ENCODE results near the gene HOXA1.

HOXA1 gene

DNA sequence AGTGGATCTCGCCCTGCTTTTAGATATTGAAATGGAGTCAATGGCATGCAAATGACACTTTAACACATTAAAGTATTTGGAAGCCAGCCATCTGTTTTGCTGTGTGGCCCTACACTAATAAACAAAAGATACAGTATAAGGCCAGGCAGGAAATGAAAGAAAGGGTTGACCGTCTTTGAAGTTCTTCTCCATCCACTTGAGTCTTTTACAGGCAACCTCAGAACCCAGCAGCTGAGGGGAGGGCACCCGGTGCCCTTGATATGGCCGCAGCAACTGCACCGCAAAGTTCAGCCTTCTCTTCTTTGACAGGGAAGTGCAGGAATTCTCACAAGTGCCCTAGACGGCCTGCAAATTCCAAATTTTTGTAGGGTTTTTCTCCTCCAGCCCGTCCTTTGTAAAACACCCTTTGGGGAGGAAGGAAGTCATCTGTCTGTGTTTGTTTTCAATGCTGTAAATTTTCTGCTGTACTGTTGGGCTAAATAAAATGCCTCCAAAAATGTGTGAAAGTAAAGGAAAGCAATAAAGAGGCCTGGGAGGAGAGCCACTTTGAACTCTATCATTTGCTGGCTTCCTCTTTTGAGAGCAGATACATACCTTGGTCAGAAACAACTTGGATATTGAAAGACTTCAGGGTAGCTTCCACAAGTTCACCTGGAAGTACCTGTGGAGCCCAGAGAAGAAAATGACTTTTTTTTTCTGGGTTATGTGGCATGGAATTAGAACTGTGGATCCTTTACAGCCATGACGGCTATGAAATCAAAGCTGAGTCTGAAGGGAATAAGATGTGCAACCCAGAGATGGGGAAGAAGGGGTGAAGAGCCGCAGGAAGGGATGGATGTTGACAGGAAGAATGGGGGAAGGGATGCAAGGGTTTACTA, 3.6 kb downstream of the HOXA1 start:
- Histone ChIP-seq H3K9ac (ENCODE audit: low read depth, low read length) (no peak overlapping the region), H3K9me3 (ENCODE audit: insufficient read depth, low read length, severe bottlenecking) (no peaks in the 10 kb centered on the region), H3K36me3 (ENCODE audit: insufficient read depth, low read length) (no peaks in the 10 kb centered on the region), H3K4me1 (ENCODE audit: insufficient read depth, low read length) (no peaks in the 10 kb centered on the region), H3K4me3 (ENCODE audit: low read depth in 1 of 2, low read length in 2 of 2) (no peak overlapping the region), H2AFZ (ENCODE audit: low read depth, low read length) (no peak overlapping the region), H3K4me2 (ENCODE audit: insufficient read depth, low read length) (no peak overlapping the region), H3K79me2 (ENCODE audit: insufficient read depth, low read length) (no peaks in the 10 kb centered on the region), H4K20me1 (ENCODE audit: insufficient read depth, low read length) (no peaks in the 10 kb centered on the region), H3K27me3 (ENCODE audit: insufficient read depth, low read length, poor library complexity) (peaks cover 11% of the 10 kb centered on the region), H3K27ac (ENCODE audit: low read length) (no peak overlapping the region)
- TF ChIP-seq, protein P1, sequence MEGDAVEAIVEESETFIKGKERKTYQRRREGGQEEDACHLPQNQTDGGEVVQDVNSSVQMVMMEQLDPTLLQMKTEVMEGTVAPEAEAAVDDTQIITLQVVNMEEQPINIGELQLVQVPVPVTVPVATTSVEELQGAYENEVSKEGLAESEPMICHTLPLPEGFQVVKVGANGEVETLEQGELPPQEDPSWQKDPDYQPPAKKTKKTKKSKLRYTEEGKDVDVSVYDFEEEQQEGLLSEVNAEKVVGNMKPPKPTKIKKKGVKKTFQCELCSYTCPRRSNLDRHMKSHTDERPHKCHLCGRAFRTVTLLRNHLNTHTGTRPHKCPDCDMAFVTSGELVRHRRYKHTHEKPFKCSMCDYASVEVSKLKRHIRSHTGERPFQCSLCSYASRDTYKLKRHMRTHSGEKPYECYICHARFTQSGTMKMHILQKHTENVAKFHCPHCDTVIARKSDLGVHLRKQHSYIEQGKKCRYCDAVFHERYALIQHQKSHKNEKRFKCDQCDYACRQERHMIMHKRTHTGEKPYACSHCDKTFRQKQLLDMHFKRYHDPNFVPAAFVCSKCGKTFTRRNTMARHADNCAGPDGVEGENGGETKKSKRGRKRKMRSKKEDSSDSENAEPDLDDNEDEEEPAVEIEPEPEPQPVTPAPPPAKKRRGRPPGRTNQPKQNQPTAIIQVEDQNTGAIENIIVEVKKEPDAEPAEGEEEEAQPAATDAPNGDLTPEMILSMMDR (IDR thresholded peaks at IDR 0.05; ENCODE audit: borderline replicate concordance, extremely low read depth, low read length, poor library complexity, severe bottlenecking) = no peak
- TF ChIP-seq EZH2 (IDR thresholded peaks at IDR 0.05; ENCODE audit: borderline replicate concordance, low read depth, low read length, severe bottlenecking) = no peak
- ATAC-seq (ENCODE audit: insufficient read depth, low read depth) (no peak), DNase-seq (no peak)

DNA sequence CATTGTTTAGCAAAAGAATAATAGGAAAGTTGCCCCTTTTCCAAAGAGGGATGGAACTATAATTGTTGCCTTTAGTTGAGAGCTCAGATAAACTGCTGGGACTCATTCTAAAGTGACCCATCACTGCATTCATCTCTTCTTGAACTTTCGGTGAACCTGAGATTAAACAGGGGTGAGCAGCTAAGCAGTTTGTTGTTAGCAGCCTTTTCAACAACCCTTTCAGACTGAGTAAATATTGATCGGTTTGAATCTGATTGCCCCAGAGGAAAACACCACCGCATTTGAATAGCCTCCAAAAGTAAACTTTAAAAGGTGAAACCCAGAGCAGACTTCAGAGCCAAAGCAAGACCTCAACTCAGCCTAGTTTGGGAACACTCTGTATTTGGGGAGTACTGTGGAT, 4.7 kb downstream of the HOXA1 start:
- no peaks in the 10 kb centered on the region for H3K79me2 ChIP-seq (ENCODE audit: insufficient read depth, low read length)
- no peak overlapping the region for H3K9ac ChIP-seq (ENCODE audit: low read depth, low read length)
- TF ChIP-seq EZH2 (IDR thresholded peaks at IDR 0.05; ENCODE audit: borderline replicate concordance, low read depth, low read length, severe bottlenecking) = no peak
- TF ChIP-seq, protein P1 (IDR thresholded peaks at IDR 0.05; ENCODE audit: borderline replicate concordance, extremely low read depth, low read length, poor library complexity, severe bottlenecking) = no peak
- ATAC-seq (ENCODE audit: insufficient read depth, low read depth) (no peak), DNase-seq (no peak)
- no peaks in the 10 kb centered on the region for H3K4me1 ChIP-seq (ENCODE audit: insufficient read depth, low read length)
- no peaks in the 10 kb centered on the region for H3K36me3 ChIP-seq (ENCODE audit: insufficient read depth, low read length)
- peaks cover 11% of the 10 kb centered on the region for H3K27me3 ChIP-seq (ENCODE audit: insufficient read depth, low read length, poor library complexity)
- H3K9me3 ChIP-seq (ENCODE audit: insufficient read depth, low read length, severe bottlenecking) = no peaks in the 10 kb centered on the region
- no peak overlapping the region for H3K27ac ChIP-seq (ENCODE audit: low read length)
- H2AFZ ChIP-seq (ENCODE audit: low read depth, low read length) = no peak overlapping the region
- H3K4me3 ChIP-seq (ENCODE audit: low read depth in 1 of 2, low read length in 2 of 2) = no peak overlapping the region
- H3K4me2 ChIP-seq (ENCODE audit: insufficient read depth, low read length) = no peak overlapping the region
- H4K20me1 ChIP-seq (ENCODE audit: insufficient read depth, low read length) = no peaks in the 10 kb centered on the region

DNA sequence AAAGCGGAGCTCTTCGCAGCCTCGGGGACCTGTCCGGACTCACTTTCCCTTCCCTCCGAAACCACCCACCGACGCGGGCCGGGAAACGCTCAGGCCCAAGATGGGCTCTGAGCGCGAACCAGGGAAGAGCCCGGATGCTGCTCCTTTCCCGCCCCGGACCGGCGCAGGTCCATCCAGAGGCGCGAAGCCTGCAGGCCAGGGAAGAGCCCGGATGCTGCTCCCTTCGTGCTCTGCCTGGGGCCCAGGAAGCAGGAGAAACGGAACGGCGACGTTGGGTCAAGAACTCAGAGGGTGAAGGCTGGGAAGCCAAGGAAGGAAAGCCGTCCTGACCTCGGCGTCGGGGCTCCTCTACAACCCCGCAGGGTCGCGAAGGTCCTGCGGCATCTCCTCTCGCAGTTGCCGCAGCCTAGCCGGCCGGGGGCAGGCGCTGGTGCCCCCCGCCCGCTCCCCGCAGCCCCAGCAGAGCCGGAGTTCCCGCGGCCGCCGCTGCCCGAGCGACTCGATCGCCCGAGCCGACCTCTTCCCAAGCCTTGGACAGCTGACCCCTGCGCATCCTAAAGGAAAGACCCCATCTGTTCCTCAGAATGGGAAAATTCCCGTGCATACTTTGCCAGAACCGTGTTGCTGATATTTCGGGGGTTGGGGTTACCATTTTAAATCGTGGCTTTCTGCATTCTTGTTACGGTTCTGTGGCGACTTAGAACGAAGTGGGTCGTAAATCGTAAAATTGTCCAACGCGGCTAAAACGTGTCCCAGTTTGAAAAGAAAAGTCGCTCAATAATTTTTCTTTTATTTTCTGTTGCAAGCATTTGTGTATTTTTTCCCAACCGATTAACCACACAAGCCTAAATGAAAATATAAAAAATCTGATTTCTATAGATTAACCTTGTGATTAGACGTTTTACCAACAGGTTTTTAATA, 7.5 kb downstream of the HOXA1 start:
- Histone ChIP-seq H4K20me1 (ENCODE audit: insufficient read depth, low read length) (no peaks in the 10 kb centered on the region), H3K9ac (ENCODE audit: low read depth, low read length) (no peak overlapping the region), H3K27ac (ENCODE audit: low read length) (no peak overlapping the region), H3K9me3 (ENCODE audit: insufficient read depth, low read length, severe bottlenecking) (no peaks in the 10 kb centered on the region), H3K4me3 (ENCODE audit: low read depth in 1 of 2, low read length in 2 of 2) (no peak overlapping the region), H3K27me3 (ENCODE audit: insufficient read depth, low read length, poor library complexity) (peaks cover 11% of the 10 kb centered on the region), H3K36me3 (ENCODE audit: insufficient read depth, low read length) (no peaks in the 10 kb centered on the region), H2AFZ (ENCODE audit: low read depth, low read length) (no peak overlapping the region), H3K4me2 (ENCODE audit: insufficient read depth, low read length) (no peak overlapping the region), H3K4me1 (ENCODE audit: insufficient read depth, low read length) (no peaks in the 10 kb centered on the region), H3K79me2 (ENCODE audit: insufficient read depth, low read length) (no peaks in the 10 kb centered on the region)
- TF ChIP-seq, protein P1 (IDR thresholded peaks at IDR 0.05; ENCODE audit: borderline replicate concordance, extremely low read depth, low read length, poor library complexity, severe bottlenecking) = no peak
- TF ChIP-seq EZH2 (IDR thresholded peaks at IDR 0.05; ENCODE audit: borderline replicate concordance, low read depth, low read length, severe bottlenecking) = no peak
- no peak for DNase-seq
- ATAC-seq (ENCODE audit: insufficient read depth, low read depth) = no peak

All from DND-41 (cell line).